ACHN (cell line): ENCODE results near the gene UBAP1L.
"Not testable (repeated sequence)": the region's sequence is repeated elsewhere in the genome, so short reads cannot be mapped to it uniquely, and the experiment has no call there.

Experiments
- DNase-seq: peaks from one replicate; pipeline ENCODE4 v3.0.0-alpha.2; 2015
- in situ Hi-C: cut with HindIII; loops from 2 replicates; pipeline ENCODE4 v1.10.0; 2017; ENCODE audit warnings: low sequenced_read_pairs, low pct_ligation_motif_present, low pct_unique_long_range_greater_than_20kb

Gene UBAP1L

GRCh38 chr15:65115086-65115485 is at the start of gene UBAP1L:
Gene UBAP1L, minus strand, starts transcription at chr15:65115200. Its CDS starts 8,985 bp downstream, at chr15:65106215.
- peak; percentile 36 for DNase-seq
- in situ Hi-C loops, result no loop called here

- DNase-seq, result no peak
- in situ Hi-C loops, result no loop called here
These were observed 49.1 kb upstream of the UBAP1L start for GRCh38 chr15:65164139-65164538.

DNA sequence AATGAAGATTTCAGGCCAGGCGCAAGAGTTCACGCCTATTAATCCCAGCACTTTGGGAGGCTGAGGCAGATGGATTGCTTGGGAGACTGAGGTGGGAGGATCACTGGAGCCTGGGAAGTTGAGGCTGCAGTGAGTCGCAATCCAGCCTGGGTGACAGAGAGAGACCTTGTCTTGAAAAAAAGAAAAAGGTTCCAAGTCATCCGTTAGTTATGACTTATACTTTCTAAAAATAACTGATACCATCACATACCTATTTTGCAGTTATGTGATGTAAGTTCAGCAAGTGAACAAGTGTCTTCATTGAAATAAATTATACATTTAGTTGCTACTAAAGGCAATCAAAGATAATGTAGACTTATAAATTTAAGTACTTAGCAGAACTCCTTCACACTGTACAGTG is 48.0 kb upstream of the UBAP1L start:
- in situ Hi-C loops, result no loop called here
- DNase-seq, result no peak

DNA sequence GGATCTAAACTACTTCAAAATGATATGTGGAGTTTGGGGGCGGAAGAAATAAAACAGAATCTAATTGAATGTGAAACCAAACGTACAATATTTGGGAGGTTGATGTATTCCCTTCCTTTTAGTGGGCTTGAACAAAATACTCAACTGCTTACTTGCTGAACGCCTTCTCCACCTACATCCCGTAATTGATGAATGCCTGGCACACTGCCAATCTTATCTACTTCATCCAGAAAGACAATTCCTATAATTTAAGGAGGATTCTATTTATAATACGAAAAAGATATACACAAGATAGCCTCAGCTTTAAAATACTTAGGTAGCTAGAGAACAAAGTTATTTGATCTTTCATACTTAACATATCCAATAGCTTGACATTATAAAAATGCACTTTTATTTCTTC is 41.7 kb upstream of the UBAP1L start:
- in situ Hi-C loops, result no loop called here
- no peak for DNase-seq

GRCh38 chr15:65154720-65155119 is 39.7 kb upstream of the UBAP1L start:
- no peak for DNase-seq
- in situ Hi-C loops, result no loop called here

DNA sequence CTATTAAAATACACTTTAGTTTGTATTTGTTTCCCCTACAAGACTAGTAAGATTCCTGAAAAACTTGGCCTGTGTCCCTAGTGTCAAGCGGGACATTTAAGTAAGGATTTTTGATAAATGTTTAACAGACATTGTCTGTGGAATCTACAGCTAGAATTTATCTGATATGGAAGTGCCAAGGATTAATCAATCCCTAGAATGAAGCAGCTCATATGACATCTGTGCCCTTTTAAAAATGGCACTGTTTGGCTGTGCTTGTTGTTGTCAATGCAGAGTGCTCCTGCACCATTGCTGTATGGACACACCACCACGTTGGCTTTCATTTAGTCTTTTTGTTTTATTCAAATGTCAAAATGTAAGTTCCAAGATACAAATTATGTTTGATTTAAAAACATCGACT is 32.9 kb upstream of the UBAP1L start:
- in situ Hi-C loops, result no loop called here
- DNase-seq, result no peak

DNA sequence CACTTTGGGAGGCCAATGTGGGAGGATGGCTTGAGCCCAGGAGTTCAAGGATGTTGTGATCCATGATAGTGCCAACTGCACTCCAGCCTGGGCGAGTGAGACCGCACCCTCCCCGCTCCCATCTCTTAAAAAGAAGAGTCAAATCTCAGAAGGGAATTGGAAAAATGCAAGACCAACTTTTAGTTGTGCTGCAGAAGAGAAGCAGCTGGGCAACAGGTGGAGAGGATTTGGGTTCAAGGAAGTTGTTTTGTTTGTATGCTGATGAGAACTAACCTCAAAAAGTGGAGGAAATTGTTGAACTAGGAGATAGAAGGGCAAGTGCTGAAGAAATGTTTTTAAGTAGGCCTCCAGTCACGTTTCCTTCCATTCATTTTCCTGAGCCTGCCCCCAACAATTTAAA is 31.4 kb upstream of the UBAP1L start:
- no peak for DNase-seq
- in situ Hi-C loops, result no loop called here

DNA sequence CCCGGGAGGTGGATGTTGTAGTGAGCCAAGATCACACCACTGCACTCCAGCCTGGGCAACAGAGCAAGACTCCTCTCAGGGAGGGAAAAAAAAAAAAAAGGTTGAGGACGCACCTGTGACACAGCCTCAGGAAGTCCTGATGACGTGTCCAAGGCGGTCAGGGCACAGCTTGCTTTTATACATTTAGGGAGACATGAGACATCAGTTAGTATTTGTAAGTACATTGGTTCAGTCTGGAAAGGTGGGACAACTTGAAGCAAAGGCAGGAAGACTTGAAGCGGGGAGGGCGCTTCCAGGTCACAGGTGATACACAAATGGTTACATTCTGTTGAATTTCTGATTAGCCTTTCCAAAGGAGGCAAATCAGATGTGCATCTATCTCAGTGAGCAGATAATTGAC is 23.6 kb upstream of the UBAP1L start:
- in situ Hi-C loops, DNase-seq: not testable (repeated sequence)

DNA sequence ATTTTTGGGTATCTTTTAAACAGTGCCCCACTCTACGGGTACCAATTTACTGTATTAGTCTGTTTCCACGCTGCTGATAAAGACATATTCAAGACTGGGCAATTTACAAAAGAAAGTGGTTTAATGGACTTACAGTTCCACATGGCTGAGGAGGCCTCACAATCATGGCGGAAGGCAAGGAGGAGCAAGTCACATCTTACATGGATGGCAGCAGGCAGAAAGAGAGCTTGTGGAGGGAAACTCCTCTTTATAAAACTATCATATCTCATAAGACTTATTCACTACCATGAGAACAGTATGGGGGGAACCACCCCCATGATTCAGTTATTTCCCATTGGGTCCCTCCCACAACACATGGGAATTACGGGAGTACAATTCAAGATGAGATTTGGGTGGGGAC is 22.9 kb upstream of the UBAP1L start:
- in situ Hi-C loops, DNase-seq: not testable (repeated sequence)

DNA sequence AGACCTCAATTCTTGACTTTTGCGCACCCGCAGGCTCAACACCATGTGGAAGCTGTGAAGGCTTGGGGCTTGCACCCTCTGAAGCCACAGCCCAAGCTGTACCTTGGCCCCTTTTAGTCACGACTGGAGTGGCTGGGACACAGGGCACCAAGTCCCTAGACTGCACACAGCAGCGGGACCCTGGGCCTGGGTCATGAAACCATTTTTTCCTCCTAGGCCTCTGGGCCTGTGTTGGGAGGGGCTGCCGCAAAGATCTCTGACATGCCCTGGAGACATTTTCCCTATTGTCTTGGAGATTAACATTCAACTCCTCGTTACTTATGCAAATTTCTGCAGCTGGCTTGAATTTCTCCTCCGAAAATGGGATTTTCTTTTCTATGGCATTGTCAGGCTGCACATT is 22.1 kb upstream of the UBAP1L start:
- DNase-seq, in situ Hi-C loops: not testable (repeated sequence)

DNA sequence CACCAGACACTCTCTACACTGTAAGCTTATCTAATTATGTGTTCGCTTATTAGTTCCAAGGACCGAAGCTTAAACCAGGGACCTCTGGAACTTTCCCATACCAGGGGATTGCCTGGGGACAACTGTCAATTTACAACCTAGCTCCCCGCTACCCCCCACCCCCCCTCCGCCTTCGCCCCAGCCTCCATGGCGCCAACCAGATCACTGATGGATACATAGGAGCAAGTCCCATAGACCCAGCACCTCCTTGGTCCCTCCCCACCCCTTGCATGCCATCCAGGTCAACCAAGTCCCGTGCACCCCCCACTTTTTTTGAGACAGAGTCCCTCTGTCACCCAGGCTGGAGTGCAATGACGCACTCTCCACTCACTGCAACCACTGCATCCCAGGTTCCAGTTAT is 19.5 kb upstream of the UBAP1L start:
- in situ Hi-C loops, result no loop called here
- DNase-seq, result no peak

GRCh38 chr15:65133548-65134200 is 18.7 kb upstream of the UBAP1L start, which contains the start of gene PDCD7:
Gene PDCD7, minus strand, starts transcription at chr15:65133808. Its CDS starts 27 bp downstream, at chr15:65133781.
- in situ Hi-C loops, result no loop called here
- peak; percentile 84 for DNase-seq

- peak; percentile 62 for DNase-seq
- in situ Hi-C loops, result no loop called here
These were observed 18.0 kb upstream of the UBAP1L start for GRCh38 chr15:65132878-65133547.

GRCh38 chr15:65130941-65131340 is 15.9 kb upstream of the UBAP1L start:
- in situ Hi-C loops, result no loop called here
- no peak for DNase-seq

- in situ Hi-C loops, result no loop called here
- no peak for DNase-seq
These were observed 542 bp upstream of the UBAP1L start for GRCh38 chr15:65115542-65115941.

DNA sequence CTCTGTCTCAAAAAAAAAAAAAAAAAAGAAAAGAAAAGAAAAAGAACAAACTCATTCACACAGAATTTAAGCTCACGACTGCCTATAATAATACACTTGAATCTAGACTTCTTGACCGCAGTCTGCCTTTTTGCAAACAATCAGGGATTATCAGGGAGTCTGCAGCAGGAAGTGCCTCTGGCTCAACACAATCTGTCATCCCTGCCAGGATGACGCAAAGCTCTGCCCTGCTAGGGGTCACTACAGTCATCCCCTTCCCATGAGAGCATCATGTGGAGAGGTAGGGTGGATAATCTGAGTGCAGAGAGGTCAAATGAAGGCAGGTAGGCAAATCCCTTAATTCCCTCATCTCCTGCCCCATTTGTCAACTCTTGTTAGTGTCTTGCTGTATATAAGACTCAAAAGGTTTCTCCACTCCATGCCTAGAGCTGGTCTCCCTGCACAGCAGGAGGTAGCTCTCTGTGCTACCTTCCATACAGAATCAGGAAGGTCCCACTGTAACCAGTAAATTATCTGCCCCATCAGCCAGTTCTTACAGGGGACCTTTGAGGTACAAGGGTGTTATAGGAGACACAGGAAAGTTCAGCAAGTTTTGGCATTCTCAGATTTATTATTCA is 4.2 kb downstream of the UBAP1L start:
- in situ Hi-C loops, result no loop called here
- no peak for DNase-seq

DNA sequence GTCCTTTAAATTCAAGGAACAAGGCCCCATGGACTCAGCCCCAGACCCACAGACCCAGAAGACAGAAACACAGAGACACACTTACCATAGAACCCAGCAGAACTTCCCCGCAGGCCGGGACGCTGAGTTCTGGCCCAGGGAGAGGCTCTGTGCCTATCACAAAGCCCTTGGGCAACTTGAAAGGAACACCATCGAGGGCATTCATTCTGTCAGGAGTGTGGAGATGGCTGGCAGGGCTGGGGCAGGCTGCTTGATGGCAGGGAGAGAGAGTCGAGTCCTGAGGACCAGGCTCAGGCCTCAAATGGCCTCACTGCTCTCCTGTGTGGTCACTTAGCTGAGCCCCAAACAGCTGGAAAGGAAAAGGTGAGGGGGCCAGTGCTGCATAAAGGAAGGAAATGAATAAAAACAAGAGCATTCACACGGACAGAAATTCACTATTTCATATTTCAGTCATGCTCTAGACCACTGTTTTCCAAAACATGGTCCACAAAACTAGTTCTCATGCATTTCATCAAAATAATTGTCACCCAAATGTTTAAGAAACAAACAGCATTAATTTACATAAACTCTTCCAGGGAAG is 8.9 kb downstream of the UBAP1L start:
- in situ Hi-C loops, result no loop called here
- DNase-seq, result no peak

DNA sequence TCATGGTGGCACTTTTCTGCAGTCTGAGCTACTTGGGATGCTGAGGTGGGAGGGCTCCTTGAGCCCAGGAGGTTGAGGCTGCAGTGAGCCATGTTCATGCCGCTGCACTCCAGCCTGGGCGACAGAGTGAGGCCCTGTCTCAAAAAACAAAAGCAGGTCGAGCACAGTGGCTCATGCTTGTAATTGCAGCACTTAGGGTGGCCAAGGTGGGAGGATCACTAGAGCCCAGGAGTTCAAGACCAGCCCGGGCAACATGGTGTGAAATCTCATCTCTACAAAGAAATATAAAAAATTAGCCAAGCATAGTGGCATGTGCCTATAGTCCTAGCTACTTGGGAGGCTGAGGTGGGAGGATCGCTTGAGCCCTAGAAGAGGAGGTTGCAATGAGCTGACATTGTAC is 10.0 kb downstream of the UBAP1L start:
- in situ Hi-C loops, result no loop called here
- DNase-seq, result no peak

DNA sequence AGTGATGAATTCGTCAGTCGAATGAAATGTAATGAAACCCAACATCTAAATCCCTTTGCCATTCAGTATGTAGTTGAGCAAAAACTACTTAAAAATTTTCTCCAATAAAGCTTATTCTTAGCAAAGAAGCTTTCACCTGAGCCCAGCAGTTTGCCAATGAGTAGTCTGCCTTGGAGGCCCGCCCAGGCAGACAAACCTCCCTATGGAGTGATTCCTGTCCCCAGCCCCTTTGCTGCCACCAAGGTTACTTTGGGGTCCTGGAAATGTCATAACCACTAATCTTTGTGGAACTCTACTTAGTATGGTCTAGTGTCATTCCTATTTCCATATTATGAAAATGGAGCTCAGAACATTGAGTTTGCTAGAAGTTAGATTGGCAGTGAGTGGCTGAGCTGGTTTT is 12.1 kb downstream of the UBAP1L start:
- no peak for DNase-seq
- in situ Hi-C loops, result no loop called here
